ENCODE results near the gene FBXO9. TPM values are rescaled to one million over a fixed set of nuclear protein-coding genes. Genes with fewer than 3 reads are reported as not detected.

FBXO9 gene
- polyA plus RNA-seq, 2 of the 4 experiments (the other 2 are of a cell fraction), result 32.1 to 67.6 TPM

DNA sequence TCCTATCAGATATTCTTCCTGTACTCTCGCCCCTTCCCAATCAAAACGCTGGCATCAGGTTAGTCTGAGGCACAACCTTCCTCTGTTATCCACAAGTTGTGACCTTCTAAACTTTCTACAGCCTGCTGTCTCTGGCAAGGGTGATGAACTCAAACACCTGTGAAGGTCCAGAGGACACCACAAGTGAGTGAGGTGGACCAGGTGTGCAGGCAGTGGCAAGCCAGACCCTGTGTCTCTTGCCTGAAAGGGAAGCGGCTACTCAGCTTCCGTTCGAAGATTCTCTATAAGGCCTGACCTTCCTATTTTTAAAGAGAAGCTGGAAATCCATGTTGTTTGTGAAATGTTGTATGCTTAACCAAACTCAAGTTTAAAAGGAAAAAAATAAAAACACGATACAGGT lies 46.7 kb downstream of the FBXO9 start:
- FAIRE-seq (no peak), ATAC-seq (no peak), DNase-seq (ENCODE audit: low read depth in 1 of 2, low spot score in 1 of 2) (no peak)
- WGBS (ENCODE audit: missing lambda C conversion rate), result 82% methylated on average over 6 of the region's 6 CpGs
- Histone ChIP-seq H3K27ac (no peak overlapping the region), H3K4me1 (peaks cover 8% of the 10 kb centered on the region; the same call in 1 of the 3 replicates), H3K4me3 (no peak overlapping the region), H3K4me2 (0 out of 3 replicates have a peak overlapping the region, but pooled peaks have one; percentile 3), H3K9me3 (no peaks in the 10 kb centered on the region)
- ChIA-PET CTCF (interaction anchor here (0.8 to 1.6 kb wide), 3 partner anchors 15 to 373 kb away, joined by 3 to 4 read pairs (median 3); no protein-coding TSS in a partner anchor), POLR2A (no interaction called here)
- TF ChIP-seq CBX2 (IDR thresholded peaks at IDR 0.05; ENCODE audit: borderline replicate concordance, low read depth) (no peak), EHF (CRISPR knock-in tag; IDR thresholded peaks at IDR 0.05) (no peak), PBX3 (IDR thresholded peaks at IDR 0.05) (no peak), CEBPB (IDR thresholded peaks at IDR 0.05) (no peak), RCOR1 (IDR thresholded peaks at IDR 0.05; ENCODE audit: low read depth, low read length) (no peak), HOXA7 (CRISPR knock-in tag; IDR thresholded peaks at IDR 0.05) (no peak), ZFP36 (IDR thresholded peaks at IDR 0.05; ENCODE audit: borderline replicate concordance, partially characterized antibody) (no peak), BHLHE40 (IDR thresholded peaks at IDR 0.05; ENCODE audit: low read depth, low read length) (no peak), NR3C1 (IDR thresholded peaks at IDR 0.05) (no peak), HEYL (CRISPR knock-in tag; IDR thresholded peaks at IDR 0.05) (no peak), SREBF2 (IDR thresholded peaks at IDR 0.05) (no peak), HOXB5 (CRISPR knock-in tag; IDR thresholded peaks at IDR 0.05) (no peak), CHD4 (IDR thresholded peaks at IDR 0.05; ENCODE audit: borderline replicate concordance) (no peak), MAX (IDR thresholded peaks at IDR 0.05) (no peak), ZNF302 (CRISPR knock-in tag; IDR thresholded peaks at IDR 0.05) (no peak)
- TF ChIP-seq, protein P1, sequence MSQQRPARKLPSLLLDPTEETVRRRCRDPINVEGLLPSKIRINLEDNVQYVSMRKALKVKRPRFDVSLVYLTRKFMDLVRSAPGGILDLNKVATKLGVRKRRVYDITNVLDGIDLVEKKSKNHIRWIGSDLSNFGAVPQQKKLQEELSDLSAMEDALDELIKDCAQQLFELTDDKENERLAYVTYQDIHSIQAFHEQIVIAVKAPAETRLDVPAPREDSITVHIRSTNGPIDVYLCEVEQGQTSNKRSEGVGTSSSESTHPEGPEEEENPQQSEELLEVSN (IDR thresholded peaks at IDR 0.05; ENCODE audit: borderline replicate concordance, low read depth), result no peak
- TF ChIP-seq, protein P2, sequence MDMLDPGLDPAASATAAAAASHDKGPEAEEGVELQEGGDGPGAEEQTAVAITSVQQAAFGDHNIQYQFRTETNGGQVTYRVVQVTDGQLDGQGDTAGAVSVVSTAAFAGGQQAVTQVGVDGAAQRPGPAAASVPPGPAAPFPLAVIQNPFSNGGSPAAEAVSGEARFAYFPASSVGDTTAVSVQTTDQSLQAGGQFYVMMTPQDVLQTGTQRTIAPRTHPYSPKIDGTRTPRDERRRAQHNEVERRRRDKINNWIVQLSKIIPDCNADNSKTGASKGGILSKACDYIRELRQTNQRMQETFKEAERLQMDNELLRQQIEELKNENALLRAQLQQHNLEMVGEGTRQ (IDR thresholded peaks at IDR 0.05), result no peak

DNA sequence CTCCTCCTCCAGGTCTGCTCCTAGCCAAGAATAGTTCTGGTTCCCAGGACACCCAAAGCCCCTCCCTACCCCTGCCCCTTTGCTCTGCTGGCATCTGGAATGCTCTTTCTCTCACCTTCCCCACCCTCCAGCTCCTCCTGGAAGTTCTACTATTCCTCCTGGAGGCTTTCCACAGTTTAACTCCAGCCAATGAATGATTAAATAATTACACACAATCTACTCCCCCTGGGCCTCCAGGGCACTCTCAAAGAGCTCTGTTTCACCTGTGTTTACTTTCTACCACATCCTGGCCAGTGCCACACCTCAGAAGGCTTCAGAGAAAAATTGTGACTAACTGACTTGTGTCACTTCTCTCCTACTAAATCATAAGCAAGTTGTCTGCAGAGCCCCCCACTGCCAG lies 47.2 kb downstream of the FBXO9 start:
- ChIA-PET CTCF (interaction anchor here (0.8 to 1.6 kb wide), 2 partner anchors 14 to 371 kb away, joined by 3 to 4 read pairs; no protein-coding TSS in a partner anchor), POLR2A (no interaction called here)
- H3K27ac ChIP-seq, result no peak overlapping the region
- ATAC-seq, result peak in 1 of 2 experiments; percentile 34; a peak in 1 of 6 replicates
- no peaks in the 10 kb centered on the region for H3K9me3 ChIP-seq
- peak in 1 of 2 experiments; percentile 5 for DNase-seq (ENCODE audit: low read depth in 1 of 2, low spot score in 1 of 2)
- peaks cover 8% of the 10 kb centered on the region; the same call in 1 of the 3 replicates for H3K4me1 ChIP-seq
- H3K4me3 ChIP-seq, result no peak overlapping the region
- TF ChIP-seq HOXB13 (CRISPR knock-in tag; IDR thresholded peaks at IDR 0.05; ENCODE audit: low read depth), result no peak
- no peak for TF ChIP-seq POLR2AphosphoS2 (conservative IDR thresholded peaks at IDR 0.05; ENCODE audit: low read length)
- TF ChIP-seq ZNF302 (CRISPR knock-in tag; IDR thresholded peaks at IDR 0.05), result no peak
- TF ChIP-seq ZSCAN20 (CRISPR knock-in tag; IDR thresholded peaks at IDR 0.05), result no peak
- no peak for TF ChIP-seq EHF (CRISPR knock-in tag; IDR thresholded peaks at IDR 0.05)
- no peak for TF ChIP-seq RFX5 (IDR thresholded peaks at IDR 0.05)
- TF ChIP-seq NPAS2 (CRISPR knock-in tag; IDR thresholded peaks at IDR 0.05; ENCODE audit: borderline replicate concordance), result no peak
- peak overlapping the region; percentile 3; the same call in 1 of the 3 replicates for H3K4me2 ChIP-seq
- no peak for FAIRE-seq

DNA sequence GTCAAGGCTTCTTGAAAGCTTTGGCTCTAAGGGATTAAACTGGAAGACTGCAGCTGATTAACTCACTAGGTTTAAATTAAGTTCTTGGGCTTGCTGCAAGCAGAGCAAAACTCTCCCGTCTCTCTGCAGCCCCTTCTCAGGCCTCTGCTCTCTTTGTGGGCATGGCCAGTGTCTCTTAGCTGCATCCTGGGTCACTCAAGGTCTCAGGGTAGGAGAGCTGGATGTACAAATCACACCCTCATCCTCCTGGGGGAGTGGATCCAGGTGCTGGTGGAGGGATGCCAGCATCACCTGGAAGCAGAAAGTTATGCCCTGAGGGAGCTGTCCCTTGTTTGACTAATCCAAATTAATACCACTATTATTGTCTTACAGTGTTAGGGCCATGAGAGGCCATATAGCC lies 47.7 kb downstream of the FBXO9 start:
- DNase-seq (ENCODE audit: low read depth in 1 of 2, low spot score in 1 of 2) (no peak), ATAC-seq (no peak), FAIRE-seq (no peak)
- CTCF ChIA-PET, result interaction anchor here (0.8 to 1.6 kb wide), 2 partner anchors 14 to 370 kb away, joined by 3 to 4 read pairs; no protein-coding TSS in a partner anchor
- Histone ChIP-seq H3K4me2 (peak overlapping the region; percentile 3; the same call in 1 of the 3 replicates), H3K4me1 (peaks cover 8% of the 10 kb centered on the region; the same call in 1 of the 3 replicates), H3K27ac (no peak overlapping the region), H3K9me3 (no peaks in the 10 kb centered on the region), H3K4me3 (no peak overlapping the region)
- 10% methylated on average over 1 of the region's 1 CpG for WGBS (ENCODE audit: missing lambda C conversion rate)
- TF ChIP-seq HOXB5 (CRISPR knock-in tag; IDR thresholded peaks at IDR 0.05) (no peak), HDAC2 (IDR thresholded peaks at IDR 0.05) (no peak), EHMT2 (IDR thresholded peaks at IDR 0.05; ENCODE audit: low read depth) (no peak), ATOH8 (CRISPR knock-in tag; IDR thresholded peaks at IDR 0.05; ENCODE audit: low read depth) (no peak), MAX (IDR thresholded peaks at IDR 0.05) (no peak)
- POLR2A ChIA-PET, result no interaction called here
